Measurements from ENCODE around the gene NSMCE4A.

The NSMCE4A gene

GRCh38 chr10:121952226-121952625, 22.8 kb downstream of the NSMCE4A start:
- DNase-seq (ENCODE audit: low read depth) = no peak
- no peak overlapping the region for H3K4me3 ChIP-seq (ENCODE audit: low read depth, low read length)
- TF ChIP-seq, protein P1, sequence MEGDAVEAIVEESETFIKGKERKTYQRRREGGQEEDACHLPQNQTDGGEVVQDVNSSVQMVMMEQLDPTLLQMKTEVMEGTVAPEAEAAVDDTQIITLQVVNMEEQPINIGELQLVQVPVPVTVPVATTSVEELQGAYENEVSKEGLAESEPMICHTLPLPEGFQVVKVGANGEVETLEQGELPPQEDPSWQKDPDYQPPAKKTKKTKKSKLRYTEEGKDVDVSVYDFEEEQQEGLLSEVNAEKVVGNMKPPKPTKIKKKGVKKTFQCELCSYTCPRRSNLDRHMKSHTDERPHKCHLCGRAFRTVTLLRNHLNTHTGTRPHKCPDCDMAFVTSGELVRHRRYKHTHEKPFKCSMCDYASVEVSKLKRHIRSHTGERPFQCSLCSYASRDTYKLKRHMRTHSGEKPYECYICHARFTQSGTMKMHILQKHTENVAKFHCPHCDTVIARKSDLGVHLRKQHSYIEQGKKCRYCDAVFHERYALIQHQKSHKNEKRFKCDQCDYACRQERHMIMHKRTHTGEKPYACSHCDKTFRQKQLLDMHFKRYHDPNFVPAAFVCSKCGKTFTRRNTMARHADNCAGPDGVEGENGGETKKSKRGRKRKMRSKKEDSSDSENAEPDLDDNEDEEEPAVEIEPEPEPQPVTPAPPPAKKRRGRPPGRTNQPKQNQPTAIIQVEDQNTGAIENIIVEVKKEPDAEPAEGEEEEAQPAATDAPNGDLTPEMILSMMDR (IDR thresholded peaks at IDR 0.05; ENCODE audit: insufficient read depth, low read depth, low read length, missing control alignments) = no peak

DNA sequence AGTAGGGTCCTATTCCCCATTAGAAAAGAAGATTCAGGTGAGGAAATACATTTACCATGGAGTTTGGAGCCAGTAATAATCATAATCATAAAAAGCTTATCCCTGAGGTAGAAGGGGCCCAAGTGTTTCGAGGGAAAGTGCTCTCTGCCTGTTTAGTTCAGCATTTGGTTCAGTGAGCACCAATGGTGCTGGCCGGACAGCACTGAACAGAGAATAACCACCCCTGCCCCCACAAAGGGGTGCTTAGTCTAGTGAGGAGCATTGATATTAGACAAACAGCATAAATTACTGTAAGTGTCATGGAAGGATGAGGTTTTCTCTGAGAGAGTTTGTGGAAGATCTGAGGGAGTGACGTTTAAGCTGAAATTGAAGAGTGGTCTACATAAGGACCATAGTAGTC, 25.6 kb downstream of the NSMCE4A start:
- DNase-seq (ENCODE audit: low read depth) = no peak
- no peak overlapping the region for H3K4me3 ChIP-seq (ENCODE audit: low read depth, low read length)
- TF ChIP-seq, protein P1 (IDR thresholded peaks at IDR 0.05; ENCODE audit: insufficient read depth, low read depth, low read length, missing control alignments) = no peak

GRCh38 chr10:121949049-121949448, 26.0 kb downstream of the NSMCE4A start:
- TF ChIP-seq, protein P1 (IDR thresholded peaks at IDR 0.05; ENCODE audit: insufficient read depth, low read depth, low read length, missing control alignments) = no peak
- DNase-seq (ENCODE audit: low read depth) = no peak
- no peak overlapping the region for H3K4me3 ChIP-seq (ENCODE audit: low read depth, low read length)

GRCh38 chr10:121947343-121948330, 27.4 kb downstream of the NSMCE4A start:
- H3K4me3 ChIP-seq (ENCODE audit: low read depth, low read length) = no peak overlapping the region
- no peak for DNase-seq (ENCODE audit: low read depth)
- TF ChIP-seq, protein P1 (IDR thresholded peaks at IDR 0.05; ENCODE audit: insufficient read depth, low read depth, low read length, missing control alignments) = no peak

DNA sequence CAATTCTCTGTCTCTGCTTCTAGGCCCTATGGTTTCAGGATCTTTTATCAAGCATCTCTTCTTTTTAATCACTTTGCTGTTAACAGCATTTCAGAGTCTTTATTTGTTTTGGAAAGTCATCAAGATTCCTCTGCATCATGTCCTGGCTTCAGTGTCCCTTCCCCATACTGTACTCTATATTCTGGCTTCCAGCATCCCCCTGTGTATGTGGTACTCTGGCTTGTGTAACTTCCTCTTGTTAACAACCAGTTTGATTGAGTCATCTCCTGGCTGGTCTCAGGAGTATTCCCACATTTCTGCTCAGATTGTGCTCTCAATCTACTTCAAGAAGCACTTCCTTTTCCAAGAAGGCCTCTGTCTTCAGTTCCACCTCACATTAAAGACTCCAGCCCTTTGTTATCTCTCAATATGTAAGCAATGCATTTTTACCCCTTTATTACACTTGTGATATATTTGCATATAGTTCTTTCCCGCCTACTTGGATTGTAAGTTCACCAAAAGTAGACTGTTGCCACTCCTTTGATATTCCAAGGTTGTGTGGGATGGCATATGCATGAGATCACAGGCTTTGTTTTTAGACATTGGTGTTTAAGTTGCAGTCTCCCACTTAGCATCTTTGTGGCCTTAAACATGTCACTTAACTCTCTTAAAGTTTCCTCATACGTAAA, 32.1 kb downstream of the NSMCE4A start:
- no peak overlapping the region for H3K4me3 ChIP-seq (ENCODE audit: low read depth, low read length)
- TF ChIP-seq, protein P1 (IDR thresholded peaks at IDR 0.05; ENCODE audit: insufficient read depth, low read depth, low read length, missing control alignments) = no peak
- no peak for DNase-seq (ENCODE audit: low read depth)

DNA sequence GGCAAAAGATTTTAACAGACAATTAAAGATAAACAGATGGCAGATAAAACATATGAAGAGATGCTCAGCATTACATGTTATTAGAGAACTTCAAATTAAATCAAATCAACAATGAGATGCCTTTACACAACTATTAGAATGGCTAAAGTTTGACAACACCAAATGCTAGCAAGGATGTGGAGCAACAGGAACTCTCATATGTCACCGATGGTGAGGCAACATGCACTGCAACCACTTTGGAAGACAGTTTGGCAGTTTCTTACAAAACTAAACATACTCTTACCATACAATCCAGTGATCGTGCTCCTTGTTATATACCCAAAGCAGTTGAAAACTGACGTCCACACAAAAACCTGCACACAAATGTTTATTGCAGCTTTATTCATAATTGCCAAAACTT, 33.5 kb downstream of the NSMCE4A start:
- DNase-seq (ENCODE audit: low read depth) = no peak
- TF ChIP-seq, protein P1 (IDR thresholded peaks at IDR 0.05; ENCODE audit: insufficient read depth, low read depth, low read length, missing control alignments) = no peak
- no peak overlapping the region for H3K4me3 ChIP-seq (ENCODE audit: low read depth, low read length)
